Hepatocyte (in vitro differentiated cells): ENCODE measurements around the gene COL4A3. TPM values are rescaled to one million over a fixed set of nuclear protein-coding genes. Genes with fewer than 3 reads are reported as not detected.
A peak's percentile ranks its signal among the peaks of the same experiment; 100 is the strongest.

Experiments used
- DNase-seq: peaks from one replicate; pipeline ENCODE4 v3.0.0-alpha.2; 2016; ENCODE audit warnings: low spot score
- H2AFZ ChIP-seq: fragments of 200-600 bp; sonication (generic); 2 replicates; pipeline ENCODE4 v1.6.0; 2016; ENCODE audit warnings: antibody characterized with exemption, mild to moderate bottlenecking
- H3K27ac ChIP-seq: fragments of 200-600 bp; sonication (generic); 2 replicates; pipeline ENCODE4 v1.5.1; 2016; ENCODE audit warnings: mild to moderate bottlenecking
- H3K27me3 ChIP-seq: fragments of 200-600 bp; sonication (generic); 2 replicates; pipeline ENCODE4 v1.6.1; 2016
- H3K36me3 ChIP-seq: fragments of 200-600 bp; sonication (generic); replicated peaks from 2 replicates; pipeline ENCODE4 v1.5.1; 2016; ENCODE audit warnings: low read depth; ENCODE audit not compliant: insufficient read depth
- H3K4me1 ChIP-seq: fragments of 200-600 bp; sonication (generic); 2 replicates; pipeline ENCODE4 v1.5.1; 2016; ENCODE audit warnings: mild to moderate bottlenecking, moderate library complexity; ENCODE audit not compliant: insufficient read depth
- H3K4me2 ChIP-seq: fragments of 200-600 bp; sonication (generic); 2 replicates; pipeline ENCODE4 v1.6.0; 2016
- H3K4me3 ChIP-seq: fragments of 200-600 bp; sonication (generic); 2 replicates; pipeline ENCODE4 v1.5.1; 2016; ENCODE audit warnings: mild to moderate bottlenecking
- H3K79me2 ChIP-seq: fragments of 200-600 bp; sonication (generic); 2 replicates; pipeline ENCODE4 v1.6.0; 2017; ENCODE audit warnings: mild to moderate bottlenecking
- H3K9me2 ChIP-seq: fragments of 200-600 bp; sonication (generic); replicated peaks from 2 replicates; pipeline ENCODE4 v1.6.0; 2017; ENCODE audit warnings: mild to moderate bottlenecking; ENCODE audit not compliant: insufficient read depth
- H3K9me3 ChIP-seq: fragments of 200-600 bp; sonication (generic); 2 replicates; pipeline ENCODE4 v1.5.1; 2016; ENCODE audit warnings: low read depth, mild to moderate bottlenecking
- H4K20me1 ChIP-seq: fragments of 200-600 bp; sonication (generic); 2 replicates; pipeline ENCODE4 v1.6.0; 2016; ENCODE audit warnings: mild to moderate bottlenecking; ENCODE audit not compliant: insufficient read depth, poor library complexity, severe bottlenecking
- CTCF ChIP-seq: fragments of 200-600 bp; sonication (generic); IDR thresholded peaks from 2 replicates; pipeline ENCODE4 v1.5.1; 2016; ENCODE audit warnings: antibody characterized with exemption, mild to moderate bottlenecking; ENCODE audit not compliant: poor library complexity
- EZH2 ChIP-seq: fragments of 200-600 bp; sonication (generic); IDR thresholded peaks from 2 replicates; pipeline ENCODE4 v1.6.1; 2016; ENCODE audit warnings: antibody characterized with exemption, mild to moderate bottlenecking, borderline replicate concordance
- EZH2phosphoT487 ChIP-seq: fragments of 200-600 bp; sonication (generic); IDR thresholded peaks from one replicate; pipeline ENCODE4 v1.6.1; 2018; ENCODE audit warnings: antibody characterized with exemption, mild to moderate bottlenecking, low read depth, moderate library complexity; ENCODE audit not compliant: unreplicated experiment, severe bottlenecking
- WGBS: methylation state at CpG from one replicate; pipeline ENCODE4 v1.1.6; 2016; ENCODE audit warnings: low lambda C conversion rate; ENCODE audit errors: missing lambda C conversion rate; 5-methylcytosine and 5-hydroxymethylcytosine counted together
- polyA plus RNA-seq: library from polyadenylated mRNA; unstranded; fragments of >200 nt; fragmentation: Nextera tagmentation; extraction: Ambion mirVana; gene quantifications from 2 replicates; pipeline ENCODE4 v1.2.1, GENCODE V29; 2016
- total RNA-seq: library from RNA; depleted of rRNA; stranded (reverse); fragments of >200 nt; gene quantifications from 2 replicates; pipeline ENCODE4 v1.2.3, GENCODE V29; 2014

Gene COL4A3
- total and polyA plus RNA-seq, 2 experiments from 2014 or later, result 0.50 TPM; not detected in 1

GRCh38 chr2:227152093-227152766 is 12.2 kb upstream of the COL4A3 start:
- Histone ChIP-seq H3K4me3 (no peak overlapping the region), H2AFZ (no peak overlapping the region), H3K36me3 (no peaks in the 10 kb centered on the region), H3K4me1 (no peaks in the 10 kb centered on the region), H3K27ac (no peak overlapping the region), H3K27me3 (peaks cover 5% of the 10 kb centered on the region), H3K9me2 (no peaks in the 10 kb centered on the region), H4K20me1 (no peaks in the 10 kb centered on the region), H3K4me2 (no peak overlapping the region), H3K79me2 (no peaks in the 10 kb centered on the region), H3K9me3 (no peaks in the 10 kb centered on the region)
- DNase-seq, result no peak
- no peak for TF ChIP-seq EZH2phosphoT487
- TF ChIP-seq EZH2, result no peak
- no peak for TF ChIP-seq CTCF
- 97% methylated on average over 2 of the region's 2 CpGs for WGBS

GRCh38 chr2:227153307-227153706 is 11.1 kb upstream of the COL4A3 start:
- no peak overlapping the region for H3K4me2 ChIP-seq
- no peaks in the 10 kb centered on the region for H3K9me2 ChIP-seq
- H3K36me3 ChIP-seq, result no peaks in the 10 kb centered on the region
- H3K4me1 ChIP-seq, result no peaks in the 10 kb centered on the region
- H3K4me3 ChIP-seq, result no peak overlapping the region
- H2AFZ ChIP-seq, result no peak overlapping the region
- no peak for TF ChIP-seq EZH2phosphoT487
- no peak for TF ChIP-seq EZH2
- TF ChIP-seq CTCF, result no peak
- DNase-seq, result peak; percentile 22
- WGBS, result 92% methylated on average over 4 of the region's 4 CpGs
- H3K9me3 ChIP-seq, result no peaks in the 10 kb centered on the region
- H3K79me2 ChIP-seq, result no peaks in the 10 kb centered on the region
- peaks cover 5% of the 10 kb centered on the region for H3K27me3 ChIP-seq
- no peaks in the 10 kb centered on the region for H4K20me1 ChIP-seq
- peak overlapping the region; percentile 74 for H3K27ac ChIP-seq

- no peaks in the 10 kb centered on the region for H3K9me3 ChIP-seq
- 78% methylated on average over 4 of the region's 4 CpGs for whole genome bisulfite sequencing
- no peak overlapping the region for H3K4me2 ChIP-seq
Measured at GRCh38 chr2:227153758-227154486, 10.5 kb upstream of the COL4A3 start.

More at GRCh38 chr2:227153758-227154486, 10.5 kb upstream of the COL4A3 start:
- no peaks in the 10 kb centered on the region for H3K36me3 ChIP-seq
- no peaks in the 10 kb centered on the region for H4K20me1 ChIP-seq
- no peak overlapping the region for H2AFZ ChIP-seq
- H3K4me3 ChIP-seq, result no peak overlapping the region
- TF ChIP-seq EZH2phosphoT487, result no peak
- TF ChIP-seq CTCF, result no peak
- no peak for TF ChIP-seq EZH2
- H3K4me1 ChIP-seq, result no peaks in the 10 kb centered on the region
- H3K79me2 ChIP-seq, result no peaks in the 10 kb centered on the region
- H3K27ac ChIP-seq, result peak overlapping the region; percentile 74
- H3K27me3 ChIP-seq, result peaks cover 5% of the 10 kb centered on the region
- DNase-seq, result peak; percentile 15
- H3K9me2 ChIP-seq, result no peaks in the 10 kb centered on the region
